A172 (cell line): Measurements from ENCODE around the gene EDRF1. TPM values are rescaled to one million over a fixed set of nuclear protein-coding genes. Genes with fewer than 3 reads are reported as not detected.

ENCODE experiments used
- DNase-seq: peaks from one replicate; pipeline ENCODE4 v3.0.0-alpha.2; 2015; ENCODE audit warnings: low spot score
- total RNA-seq: library from RNA; depleted of rRNA; stranded (reverse); fragments of >200 nt; shearing (Covaris generic); gene quantifications from 2 replicates; pipeline ENCODE4 v1.2.3, GENCODE V29; 2014; rRNA removed

The EDRF1 gene
- total RNA-seq, 1 experiment from 2014 or later, result 16.5 TPM

DNA sequence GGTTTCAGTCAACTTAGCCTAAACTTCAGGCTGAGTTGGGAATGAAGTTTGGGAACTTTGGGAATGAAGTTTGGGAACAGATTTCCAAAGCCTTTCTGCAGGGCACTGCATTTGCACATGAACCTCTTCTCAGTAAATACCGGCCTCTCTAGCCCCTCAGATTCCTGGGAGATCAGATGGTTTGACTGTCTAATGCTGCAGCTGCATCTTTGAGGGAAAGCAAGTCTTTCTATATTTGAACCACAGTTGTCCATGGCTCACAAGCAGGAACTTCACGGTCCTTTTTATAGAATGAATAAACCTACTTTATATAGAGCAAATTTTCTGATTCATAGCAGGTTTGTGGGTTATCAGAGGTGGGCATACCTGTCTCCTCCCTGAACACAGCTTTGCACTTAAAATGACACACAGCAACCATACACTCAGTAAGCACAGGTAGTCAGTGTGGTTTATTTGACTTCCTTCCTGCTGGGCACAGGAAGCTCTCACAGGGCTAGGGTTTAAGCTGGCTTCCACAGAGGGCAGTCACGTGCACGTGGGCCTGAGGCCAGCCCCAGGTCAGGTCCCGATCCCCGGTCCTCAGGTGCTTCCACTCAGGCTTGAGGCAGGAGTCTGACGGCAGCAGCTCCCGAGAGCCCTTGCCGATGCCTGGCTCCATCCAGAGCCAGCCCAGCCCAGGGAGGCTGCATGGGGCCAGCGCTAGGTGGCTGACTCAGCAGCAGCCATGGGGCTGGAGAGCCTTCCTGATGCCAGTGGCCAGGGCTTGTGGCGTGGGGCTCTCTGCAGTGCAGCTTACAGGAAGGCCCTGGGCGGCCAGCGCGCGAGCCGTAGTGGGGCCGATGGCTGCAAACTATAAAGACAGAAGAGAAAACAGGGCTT is 68.9 kb downstream of the EDRF1 start:
- no peak for DNase-seq

DNA sequence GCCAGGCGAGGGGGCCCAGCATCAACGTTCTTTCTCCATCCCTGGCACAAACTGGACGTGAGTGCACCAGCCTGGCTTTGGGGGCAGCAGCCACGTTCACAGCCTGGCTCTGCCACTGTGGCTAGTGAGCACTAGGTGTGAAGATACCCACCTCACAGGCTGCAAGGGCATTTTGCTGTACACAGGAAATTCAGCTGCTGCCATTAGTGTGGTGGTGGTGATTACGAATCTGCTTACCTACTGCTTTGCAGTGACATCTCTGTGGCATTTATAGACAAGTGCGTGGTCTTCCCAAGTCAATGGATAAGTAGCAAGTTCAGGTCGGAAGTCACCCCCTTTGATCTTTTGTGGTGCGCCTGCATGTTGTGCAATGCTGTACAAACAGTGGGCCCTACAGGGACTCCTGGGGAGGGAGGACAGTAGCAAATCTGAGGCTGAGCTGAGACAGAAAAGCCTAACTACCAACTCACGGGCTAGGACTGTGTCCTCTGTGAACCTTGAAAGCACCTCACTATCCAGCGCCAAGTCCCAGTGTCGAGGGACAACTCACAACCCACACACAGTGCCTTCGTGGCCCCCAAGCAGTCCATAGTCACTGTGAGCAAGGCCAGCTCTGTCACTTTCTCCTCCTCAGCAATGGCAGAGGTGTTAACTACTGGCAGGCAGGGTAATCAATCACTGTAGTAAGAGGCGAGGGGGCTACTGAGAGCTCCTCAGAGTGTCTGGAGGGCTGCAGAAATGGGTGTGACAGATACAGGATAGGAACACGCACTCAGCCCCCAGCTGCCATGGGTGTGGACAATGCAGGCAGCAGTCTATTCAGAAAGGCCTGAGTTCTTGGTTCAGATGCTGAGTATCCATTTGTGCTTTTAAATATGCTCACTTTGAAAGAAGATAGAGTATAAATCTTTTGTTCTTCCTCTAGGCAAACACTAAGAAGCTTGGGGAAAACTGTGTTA is 73.1 kb downstream of the EDRF1 start:
- no peak for DNase-seq

DNA sequence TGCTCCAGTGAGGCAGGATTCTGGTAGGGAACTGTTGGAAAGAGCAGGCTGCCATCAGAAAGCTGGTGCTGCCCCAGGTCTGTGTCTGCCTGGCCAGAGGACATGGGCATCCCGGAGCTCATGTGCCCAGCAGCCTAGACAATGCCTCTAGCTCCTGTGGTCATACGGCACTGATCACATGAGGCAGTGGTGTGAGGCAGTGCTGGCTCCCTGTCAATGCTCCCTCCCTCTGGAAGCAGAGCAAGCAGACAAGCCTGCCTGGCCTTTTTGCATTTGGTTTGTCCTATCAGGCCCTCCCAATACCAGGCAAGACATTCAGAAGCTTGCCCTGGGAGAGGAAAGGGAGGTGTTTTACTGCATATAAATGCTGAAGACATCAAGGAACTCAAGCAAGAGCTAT is 75.6 kb downstream of the EDRF1 start:
- DNase-seq, result no peak

DNA sequence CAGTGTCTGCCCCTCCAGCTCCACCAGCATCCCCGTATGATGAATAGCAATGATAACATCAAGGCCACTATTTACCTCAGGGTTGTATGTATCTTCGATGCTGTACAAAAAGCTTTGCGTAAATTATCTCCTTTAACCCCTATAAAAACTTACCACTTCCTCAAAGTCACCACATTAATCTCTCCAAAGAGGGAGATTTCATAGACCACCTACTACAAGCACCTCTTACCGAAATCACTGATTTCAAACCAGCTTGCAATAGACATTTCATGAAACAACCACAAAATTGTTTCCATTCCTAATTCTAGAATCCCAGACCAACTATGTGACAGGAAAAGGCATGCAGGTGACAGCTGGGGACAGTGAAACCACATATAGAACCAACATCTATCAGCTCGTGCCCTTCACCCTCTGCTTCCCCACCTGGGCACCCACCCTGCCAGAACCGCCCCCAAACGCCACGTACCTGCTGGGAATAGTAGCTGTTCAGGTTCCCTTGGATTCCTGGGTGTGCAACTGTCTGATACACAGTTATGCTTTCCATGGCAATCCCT is 76.2 kb downstream of the EDRF1 start:
- no peak for DNase-seq

DNA sequence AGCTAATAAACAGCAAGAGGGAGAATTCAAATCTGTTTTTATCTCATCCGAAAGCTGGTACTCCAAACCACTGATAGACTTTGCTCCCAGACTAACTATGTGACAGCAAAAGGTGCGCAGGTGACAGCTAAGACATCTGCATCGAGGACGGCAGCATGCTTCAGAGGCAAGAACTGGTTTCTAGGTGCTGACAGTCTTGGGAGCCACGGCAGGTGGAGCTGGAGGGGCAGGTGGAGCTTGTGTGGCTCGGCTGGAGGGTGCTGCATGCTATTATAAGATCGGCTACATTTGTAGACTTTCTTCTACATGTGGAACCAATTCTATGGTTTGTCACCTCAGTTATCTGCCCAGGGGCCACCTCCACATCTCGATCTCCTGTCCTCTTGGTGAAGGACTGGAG is 77.9 kb downstream of the EDRF1 start:
- DNase-seq, result no peak

DNA sequence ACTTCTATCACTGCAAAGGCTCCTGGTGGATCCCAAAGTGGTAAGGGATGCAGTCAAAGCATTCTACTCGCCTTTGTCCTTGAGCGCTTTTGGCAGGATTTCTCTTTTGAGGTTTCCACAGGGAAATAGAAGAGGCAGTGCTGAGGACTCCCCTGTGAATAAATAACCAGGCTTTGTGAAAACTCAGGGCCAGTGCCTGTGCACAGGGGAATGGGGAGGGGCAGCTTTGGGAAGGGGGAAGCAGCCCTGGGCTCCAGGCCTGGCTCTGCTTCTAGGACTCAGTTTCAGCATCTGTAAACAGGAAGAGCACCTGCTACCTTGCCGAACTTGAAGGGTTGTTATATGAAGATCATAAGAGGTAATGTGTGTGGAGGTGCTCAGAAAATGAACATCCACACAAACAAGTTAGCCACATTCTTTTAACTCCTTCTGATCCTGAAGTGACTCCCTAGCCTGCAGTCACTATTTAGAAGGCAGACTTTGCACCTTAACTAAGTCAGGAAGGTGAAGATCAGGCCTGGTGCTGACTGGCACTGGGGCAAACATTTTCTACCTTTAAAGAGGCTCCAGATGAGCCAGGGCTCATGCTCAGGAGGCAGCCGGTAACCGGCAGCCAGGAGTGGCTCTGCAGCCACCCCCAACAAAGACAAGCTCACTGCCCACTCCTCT is 78.6 kb downstream of the EDRF1 start:
- no peak for DNase-seq

DNA sequence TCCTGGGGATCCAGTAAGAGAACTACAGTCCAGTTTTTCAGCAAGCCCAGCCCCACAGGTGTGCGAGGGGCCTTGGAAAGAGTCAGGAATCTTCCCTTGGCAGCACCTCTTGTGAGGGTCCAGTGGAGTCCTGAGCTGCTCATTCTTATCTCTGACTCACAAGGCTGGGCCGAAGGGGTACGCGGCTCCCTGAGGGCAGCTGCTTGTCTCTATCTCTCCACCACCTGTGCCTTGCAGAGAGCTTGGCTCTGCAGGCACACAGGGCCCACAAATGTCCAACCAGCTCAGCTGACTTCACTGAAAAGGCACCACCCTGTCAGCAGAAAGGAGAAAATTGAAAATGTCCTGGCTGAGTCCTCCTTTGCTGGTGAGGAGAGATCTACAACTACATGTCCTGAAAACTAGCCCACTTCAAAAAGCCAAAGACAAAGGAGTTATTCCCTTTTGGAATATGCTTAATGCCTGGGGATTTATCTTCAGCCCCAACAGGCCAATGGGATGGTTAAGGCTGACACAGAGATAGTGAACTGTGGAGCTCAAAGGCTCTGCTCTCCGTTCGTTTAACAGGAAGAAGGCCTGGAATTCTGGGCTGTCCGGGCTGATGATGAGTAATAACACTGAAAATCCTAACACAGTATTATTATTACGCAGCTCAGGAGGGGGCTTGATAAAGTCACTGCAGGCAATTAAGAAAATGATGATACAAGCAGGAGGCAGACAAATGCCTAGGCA is 80.1 kb downstream of the EDRF1 start:
- DNase-seq, result no peak

DNA sequence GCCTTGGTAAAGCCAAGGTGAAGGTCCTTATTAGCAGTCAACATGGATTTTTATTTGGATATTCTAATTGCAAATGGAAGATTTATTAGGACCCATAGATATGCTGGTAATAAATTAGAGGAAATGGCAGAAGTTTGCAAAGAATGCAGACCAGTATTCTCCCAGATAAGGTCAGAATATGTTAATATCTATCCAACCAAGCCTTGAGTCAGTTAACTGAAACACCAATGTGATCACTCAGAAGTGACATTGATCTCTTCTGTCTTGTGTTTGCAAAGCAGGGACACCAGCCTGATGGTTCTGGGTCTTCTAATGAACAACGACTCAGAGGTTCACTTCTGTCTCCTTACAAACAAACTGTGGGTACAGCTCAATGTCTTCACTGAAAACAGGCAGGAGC is 82.1 kb downstream of the EDRF1 start:
- no peak for DNase-seq

DNA sequence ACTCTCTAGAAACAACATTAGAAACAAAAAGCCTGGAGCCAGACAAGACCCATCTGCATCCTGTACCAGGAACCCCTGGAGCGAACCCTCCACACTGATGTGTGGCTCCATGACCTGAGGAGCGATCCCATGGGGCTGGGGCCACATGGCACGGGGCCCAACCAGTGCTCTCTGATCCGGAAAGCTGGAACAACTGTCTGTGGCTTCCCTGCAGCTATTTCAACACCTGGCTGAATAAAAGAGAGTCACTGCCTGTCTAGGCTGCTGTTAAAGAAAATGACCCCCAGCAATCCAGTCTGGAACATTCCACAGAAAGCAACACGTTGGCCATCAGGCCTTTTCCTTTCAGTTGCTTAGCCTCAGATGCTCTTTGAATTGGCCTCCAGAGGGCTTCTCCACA is 82.6 kb downstream of the EDRF1 start:
- no peak for DNase-seq

DNA sequence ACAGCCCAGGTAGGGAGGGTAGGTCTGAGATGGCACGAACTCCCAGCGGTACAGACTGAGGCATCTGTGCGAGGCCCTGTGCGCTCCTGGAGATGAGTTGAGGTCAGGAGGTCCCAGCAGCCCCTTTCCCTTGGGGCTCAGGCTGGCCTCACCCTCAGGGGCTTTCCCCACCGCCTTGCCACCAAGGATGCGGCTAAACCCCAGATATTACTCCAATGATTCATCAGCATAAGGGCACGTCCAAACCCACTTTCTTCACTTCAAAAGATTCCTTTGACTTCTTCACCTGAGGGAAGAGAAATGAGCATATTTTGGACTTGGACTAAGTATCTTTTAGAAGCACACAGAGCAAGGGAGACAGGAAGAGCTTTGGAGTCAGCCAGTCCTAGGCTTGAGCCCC is 83.2 kb downstream of the EDRF1 start:
- DNase-seq, result no peak

DNA sequence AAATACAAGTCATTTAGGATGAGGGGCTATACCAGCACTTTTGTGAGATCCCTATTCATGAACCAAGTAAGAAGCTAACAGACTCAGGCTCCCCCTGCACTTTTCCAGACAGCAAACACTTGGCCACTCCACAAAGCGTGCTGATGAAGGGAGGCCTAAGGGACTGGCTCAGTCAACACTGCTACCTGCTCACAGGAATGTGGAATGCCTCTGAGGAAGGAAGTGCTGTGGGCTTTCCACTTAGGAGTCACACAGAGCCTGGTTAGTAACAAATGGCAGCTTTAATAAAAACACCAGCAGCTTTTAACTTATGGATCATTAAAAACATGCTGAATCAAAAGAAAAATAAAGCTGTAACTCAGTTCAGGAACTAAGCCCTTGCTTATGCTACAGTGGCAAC is 88.5 kb downstream of the EDRF1 start:
- no peak for DNase-seq

DNA sequence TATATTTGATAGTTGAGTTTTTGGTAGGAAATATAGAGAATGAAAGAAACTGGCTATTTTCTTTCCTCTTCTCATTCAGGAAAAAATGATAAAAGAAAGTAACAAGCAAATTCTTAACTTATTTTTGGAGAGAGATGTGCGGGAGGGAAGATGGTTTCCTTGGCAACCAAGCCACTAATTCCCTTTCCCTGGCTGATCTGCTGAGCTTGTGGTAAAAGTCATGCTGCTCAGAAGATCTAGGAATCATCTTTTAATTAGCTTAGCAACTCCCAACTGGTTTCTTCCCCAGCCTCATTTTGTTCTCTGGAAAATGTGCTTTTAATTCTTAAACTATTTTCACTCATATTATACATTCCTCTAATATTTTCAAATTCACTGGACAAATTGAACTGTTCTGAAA is 91.7 kb downstream of the EDRF1 start:
- no peak for DNase-seq

DNA sequence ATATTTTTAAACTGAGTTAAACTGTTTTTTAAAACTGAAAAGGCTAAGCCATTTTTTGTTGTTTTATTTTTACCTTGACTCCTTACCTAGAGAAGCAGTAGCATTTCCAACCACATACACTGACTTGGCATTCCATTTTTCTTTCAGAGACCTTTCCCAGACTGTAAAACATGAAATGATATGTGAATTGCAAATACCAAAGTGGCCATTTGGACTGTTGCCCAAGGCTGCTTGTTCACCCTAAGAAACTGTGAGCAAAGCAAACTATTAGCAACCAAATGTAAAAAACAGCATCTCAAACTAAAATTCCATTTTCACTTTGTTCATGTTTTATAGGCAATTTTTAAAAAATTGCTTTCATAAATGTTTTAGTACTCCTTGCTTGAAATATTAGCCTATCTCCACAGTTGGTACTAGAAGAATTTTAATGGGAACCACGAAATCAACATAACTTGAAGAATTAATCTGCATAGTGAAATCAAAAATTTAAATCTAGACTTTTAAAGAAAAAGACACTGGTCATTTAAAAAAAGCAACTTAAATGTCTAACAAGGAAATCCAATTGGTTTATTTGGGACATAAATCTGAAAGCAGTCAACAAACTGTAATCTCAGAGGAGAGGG is 92.7 kb downstream of the EDRF1 start:
- DNase-seq, result no peak

Other genes with a start within 250 kb of the EDRF1 start
- not detected in 2 replicates for gene TEX36, start 36.5 kb upstream of the EDRF1 start, total RNA-seq
- not detected in 2 replicates for gene MMP21, start 56.1 kb downstream of the EDRF1 start, total RNA-seq
- 98.4 and 101 TPM in 2 replicates for gene UROS, start 103.5 kb downstream of the EDRF1 start, total RNA-seq
- gene BCCIP, start 103.8 kb downstream of the EDRF1 start, total RNA-seq, result 61.7 and 67.1 TPM in 2 replicates
- gene DHX32, start 161.6 kb downstream of the EDRF1 start, total RNA-seq, result 39.5 and 40.1 TPM in 2 replicates
- 4.9 and 8.2 TPM in 2 replicates for gene FANK1, start 176.9 kb downstream of the EDRF1 start, total RNA-seq